Raji (cell line): ENCODE data around the gene AKT1S1.

Experiments used
- POLR2A ChIP-seq: IDR thresholded peaks from 2 replicates; pipeline ENCODE4 v1.6.1; 2011; ENCODE audit warnings: low read depth, low read length, control low read depth; ENCODE audit not compliant: insufficient read depth

AKT1S1 gene

DNA sequence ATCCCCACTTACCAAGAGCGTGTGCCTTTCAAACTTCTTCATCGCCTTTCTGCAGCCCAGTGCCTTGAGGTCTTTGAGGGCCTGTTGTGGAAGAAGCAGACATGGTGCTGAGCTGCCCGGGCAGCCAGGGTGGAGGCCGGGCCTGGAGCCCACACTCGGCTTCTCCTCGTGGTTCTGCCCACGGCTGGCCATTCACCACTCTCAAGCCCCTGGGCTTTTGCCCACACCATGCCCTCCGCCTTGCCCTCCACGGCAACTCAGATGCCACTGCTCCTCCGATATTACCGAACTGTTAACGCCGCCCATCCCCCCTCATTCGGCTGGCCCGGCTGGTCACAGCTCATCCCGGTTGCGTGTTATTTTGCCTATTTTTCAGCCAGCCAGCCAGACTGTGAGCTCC lies 14.2 kb upstream of the AKT1S1 start:
- TF ChIP-seq POLR2A: no peak

DNA sequence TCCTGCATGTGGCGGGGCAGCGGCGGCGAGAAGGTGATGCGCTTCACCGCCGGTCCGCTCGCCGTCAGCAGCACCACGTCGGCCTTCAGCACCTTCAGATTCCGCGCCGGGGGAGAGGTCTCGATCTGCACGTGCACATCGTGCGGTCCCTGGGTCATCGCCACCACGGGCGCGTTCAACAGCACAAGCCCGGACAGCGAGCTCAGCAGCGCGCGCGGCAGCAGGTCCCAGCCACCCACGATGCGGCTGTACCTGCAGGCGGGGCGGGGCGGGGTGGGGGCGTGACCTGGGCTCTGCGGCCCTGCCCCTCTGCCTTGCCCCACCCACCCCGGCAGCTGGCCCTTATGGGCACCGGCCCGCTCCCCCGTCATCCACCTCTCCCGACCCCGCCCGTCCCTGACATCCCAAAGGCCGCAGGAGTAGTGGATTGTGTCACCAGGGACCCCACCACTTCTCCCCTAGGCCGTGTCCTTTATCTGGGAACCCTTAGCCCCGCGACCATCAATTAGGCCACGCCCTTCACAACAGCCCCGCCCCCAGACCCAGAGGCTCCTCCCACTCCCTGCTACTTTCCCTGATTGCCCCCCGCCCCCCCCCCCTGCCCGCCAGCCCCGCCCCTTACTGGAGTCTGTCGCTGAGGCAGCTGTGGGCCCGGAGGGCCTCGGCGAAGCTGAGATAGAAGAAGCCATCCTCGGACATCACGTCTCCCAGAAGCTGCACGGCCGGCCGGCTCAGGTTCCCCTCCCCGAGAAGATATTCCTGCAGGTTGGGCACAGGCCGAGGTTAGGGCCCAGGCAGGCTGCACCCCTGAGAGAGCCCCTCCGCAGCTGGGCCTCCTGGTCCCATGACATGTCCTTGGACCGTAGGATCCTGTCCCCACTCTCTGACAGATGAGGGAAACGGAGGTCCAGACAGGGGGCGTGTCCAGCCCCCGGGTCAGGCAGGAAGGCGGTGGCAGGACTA lies 13.5 kb upstream of the AKT1S1 start:
- no peak for TF ChIP-seq POLR2A

DNA sequence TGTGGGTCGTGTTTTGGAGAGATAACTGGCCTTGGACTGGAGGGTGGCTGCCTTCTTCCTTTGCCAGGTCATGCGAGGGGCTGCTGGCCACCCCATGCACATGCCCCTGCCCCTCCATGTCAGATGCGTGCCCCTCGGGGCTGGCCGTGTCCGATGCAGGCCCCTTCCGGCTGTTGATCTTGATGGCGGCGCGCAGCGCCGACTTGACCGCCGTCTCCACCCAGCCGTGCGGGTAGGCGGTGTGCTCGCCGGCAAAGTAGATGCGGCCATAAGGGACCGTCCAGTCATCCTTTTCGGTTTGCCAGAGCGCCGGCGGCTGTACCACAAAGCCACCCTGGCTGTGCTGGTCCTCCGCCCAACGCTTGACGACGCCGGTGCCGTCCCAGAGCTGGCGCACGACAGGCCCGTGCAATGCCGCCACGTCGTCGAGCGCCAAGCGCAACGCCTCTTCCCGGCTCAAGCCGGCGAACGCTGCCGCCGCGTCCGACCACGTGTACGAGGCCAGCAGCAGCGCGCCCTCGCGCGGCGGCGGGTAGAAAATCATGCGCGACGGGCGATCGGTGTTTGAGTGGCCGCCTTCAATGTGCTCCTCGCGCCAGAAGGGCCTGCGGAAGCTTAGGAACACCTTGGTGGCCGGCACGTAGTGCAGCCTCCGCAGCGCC lies 12.7 kb upstream of the AKT1S1 start:
- no peak for TF ChIP-seq POLR2A

DNA sequence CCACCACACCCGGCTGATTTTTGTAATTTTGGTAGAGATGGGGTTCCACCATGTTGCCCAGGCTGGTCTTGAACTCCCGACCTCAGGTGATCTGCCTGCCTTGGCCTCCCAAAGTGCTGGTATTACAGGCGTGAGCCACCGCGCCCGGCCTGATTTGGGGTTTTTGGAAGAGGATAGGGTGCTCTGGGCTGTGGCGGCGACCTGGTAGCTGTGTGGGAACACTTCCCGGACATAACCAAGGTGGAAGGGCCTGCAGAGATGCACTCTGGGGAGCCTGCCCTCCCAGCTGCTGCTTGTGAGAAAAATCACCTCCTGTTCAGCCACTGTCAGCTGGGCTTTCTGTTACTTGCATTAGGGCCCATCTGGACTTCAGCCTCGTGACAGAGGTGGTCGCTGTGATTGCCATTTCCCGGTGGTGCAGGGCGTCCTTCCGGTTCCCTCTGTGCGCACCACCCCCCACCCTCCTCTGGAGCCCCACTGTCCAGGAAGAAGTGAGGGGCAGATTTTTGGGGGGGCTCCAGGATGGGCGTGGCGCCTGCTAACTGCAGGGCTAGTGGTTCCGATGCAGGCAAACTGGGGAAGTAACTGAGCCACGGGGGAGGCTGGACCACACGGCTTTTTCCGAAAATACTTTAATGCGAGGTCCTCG lies 12.0 kb upstream of the AKT1S1 start:
- no peak for TF ChIP-seq POLR2A

DNA sequence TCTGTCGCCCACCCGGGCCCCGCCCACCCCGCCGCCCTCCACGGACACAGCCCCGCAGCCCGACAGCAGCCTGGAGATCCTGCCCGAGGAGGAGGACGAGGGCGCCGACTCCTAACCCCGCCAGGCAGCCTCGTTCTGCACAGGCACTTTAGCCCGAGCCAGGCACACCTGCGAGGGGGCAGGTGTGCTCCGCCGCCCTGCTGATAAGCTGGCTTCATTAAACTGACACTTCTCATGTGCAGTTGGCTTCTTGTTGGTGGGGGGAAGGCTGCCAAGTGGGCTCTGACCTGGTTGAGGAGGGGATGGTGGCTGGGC lies 11.3 kb upstream of the AKT1S1 start:
- TF ChIP-seq POLR2A: no peak

DNA sequence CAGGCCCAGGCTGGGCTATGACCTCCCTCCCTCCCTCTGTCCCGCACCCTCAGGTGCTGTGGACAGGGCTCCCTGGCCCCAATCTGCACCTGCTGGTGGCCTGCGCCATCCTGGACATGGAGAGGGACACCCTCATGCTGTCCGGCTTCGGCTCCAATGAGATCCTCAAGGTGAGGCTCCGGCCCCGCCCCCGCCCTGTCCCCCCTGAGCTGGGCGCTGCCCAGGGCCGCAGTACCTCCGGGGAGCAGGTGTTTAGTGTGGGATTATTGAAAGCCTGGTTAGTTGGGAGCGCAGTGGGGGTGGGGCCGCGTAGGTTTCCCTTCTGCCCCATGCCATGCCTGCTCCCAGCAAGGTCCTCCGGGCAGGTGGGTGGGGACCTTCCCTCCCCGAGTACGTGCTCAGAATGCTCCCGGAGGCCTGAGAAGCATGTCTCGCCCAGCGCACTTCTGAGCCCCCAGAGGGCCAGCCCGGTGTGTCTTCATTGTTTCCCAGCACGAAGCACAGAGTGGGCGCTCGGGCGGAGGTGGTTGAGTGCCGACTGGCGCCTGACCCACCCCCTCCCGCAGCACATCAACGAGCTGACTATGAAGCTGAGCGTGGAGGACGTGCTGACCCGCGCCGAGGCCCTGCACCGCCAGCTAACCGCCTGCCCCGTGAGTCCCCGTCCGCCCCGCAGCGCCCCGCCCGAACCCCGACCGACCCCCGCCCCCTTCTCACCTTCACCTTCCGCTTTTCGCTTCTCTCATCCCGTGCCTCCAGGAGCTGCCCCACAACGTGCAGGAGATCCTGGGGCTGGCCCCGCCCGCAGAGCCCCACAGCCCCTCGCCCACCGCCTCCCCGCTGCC lies 10.7 kb upstream of the AKT1S1 start:
- TF ChIP-seq POLR2A: no peak

DNA sequence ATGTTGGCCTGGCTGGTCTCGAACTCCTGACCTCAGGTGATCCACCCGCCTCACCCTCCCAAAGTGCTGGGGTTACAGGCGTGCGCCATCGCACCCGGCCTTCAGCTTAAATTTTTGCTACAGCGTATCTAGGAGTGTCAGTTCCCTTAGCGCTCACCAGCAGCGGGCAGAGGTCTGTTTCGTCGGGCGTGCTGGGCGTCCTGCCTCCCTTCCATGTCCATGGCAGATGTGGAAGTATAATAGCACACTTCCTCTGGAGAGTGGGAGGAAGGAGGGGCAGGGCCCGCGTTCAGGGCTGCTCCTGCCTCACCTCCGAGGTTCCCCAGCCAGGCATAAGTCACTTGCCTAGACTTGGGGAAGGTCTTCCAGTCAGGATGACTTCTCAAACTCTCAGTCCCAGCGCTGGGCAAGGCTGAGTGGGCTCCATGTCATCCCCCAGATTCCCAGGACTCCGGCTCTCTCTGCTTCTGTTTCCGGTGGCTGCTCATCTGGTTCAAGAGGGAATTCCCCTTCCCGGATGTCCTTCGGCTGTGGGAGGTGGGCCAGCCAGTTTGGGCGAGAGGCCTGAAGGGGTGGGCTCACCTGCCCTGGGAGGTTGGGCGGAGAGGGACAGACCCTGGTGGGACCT lies 10.0 kb upstream of the AKT1S1 start:
- no peak for TF ChIP-seq POLR2A

DNA sequence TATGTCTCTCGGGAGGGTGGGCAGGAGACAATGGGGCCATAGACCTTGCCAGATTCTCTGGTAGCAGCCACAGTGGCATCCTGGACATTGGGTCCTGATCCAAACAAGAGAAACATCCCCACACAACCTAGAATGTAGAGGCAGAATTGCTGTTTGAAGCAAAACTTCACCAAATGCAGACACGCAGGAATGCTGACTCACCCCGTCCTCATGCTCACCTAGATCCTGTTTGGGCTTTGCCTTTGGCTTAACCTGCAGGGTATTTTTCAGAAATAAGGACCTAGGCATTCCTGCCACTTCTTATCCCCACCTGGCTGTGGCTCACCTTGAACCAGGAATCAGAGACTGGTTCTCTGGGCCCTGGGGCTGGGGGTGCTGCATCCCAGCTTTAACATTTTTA lies 7.6 kb upstream of the AKT1S1 start:
- TF ChIP-seq POLR2A: no peak

DNA sequence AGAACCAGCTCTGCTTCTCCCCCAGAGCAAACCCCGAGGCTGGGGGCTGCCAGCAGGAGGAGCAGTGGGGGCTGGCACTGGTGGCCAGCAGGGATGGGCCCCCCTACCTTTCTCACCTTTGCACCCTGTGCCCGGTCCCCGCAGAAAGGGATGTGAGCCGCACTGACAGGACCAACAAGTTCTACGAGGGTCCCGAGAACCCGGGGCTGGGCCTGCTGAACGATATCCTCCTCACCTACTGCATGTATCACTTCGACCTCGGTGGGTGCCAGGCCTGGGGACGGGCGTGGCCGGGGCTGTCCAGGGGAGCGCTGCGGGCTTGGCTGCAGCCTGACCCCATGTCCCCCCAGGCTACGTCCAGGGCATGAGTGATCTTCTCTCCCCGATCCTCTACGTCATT lies 7.0 kb upstream of the AKT1S1 start:
- no peak for TF ChIP-seq POLR2A

DNA sequence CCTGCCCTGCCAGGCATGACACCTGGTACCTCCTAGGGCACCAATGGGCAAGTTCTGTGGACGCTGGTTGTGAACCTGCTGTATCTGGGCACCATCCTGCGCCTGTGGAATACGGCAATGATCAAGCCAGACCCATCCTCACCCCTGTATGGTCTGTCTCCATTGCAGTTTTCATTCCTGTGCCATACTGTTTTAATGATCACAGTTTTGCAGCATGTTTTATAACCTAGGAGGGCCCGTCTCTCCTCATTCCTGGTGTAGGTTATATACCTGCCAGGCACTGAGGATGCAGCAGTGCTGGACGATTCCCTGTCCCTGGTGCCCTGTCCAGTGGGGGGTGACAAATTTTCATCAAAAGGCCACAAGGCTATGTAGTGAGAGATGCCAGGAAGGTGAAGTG lies 5.9 kb upstream of the AKT1S1 start:
- TF ChIP-seq POLR2A: no peak

DNA sequence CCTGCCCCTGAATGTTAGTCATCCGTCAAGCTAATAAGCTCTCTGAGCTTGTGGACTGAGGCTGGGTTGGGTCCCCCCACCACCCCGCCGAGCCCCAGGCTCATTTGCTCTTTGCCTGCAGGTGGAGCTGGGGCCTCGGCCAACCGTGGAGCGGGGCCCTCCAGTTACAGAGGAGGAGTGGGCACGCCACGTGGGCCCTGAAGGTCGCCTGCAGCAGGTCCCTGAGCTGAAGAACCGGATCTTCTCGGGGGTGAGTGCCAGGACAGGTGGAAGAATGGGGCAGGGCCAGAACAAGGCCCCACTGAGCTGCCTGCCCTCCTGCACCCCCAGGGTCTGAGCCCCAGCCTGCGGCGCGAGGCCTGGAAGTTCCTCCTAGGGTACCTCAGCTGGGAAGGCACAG lies 5.5 kb upstream of the AKT1S1 start:
- TF ChIP-seq POLR2A: no peak

DNA sequence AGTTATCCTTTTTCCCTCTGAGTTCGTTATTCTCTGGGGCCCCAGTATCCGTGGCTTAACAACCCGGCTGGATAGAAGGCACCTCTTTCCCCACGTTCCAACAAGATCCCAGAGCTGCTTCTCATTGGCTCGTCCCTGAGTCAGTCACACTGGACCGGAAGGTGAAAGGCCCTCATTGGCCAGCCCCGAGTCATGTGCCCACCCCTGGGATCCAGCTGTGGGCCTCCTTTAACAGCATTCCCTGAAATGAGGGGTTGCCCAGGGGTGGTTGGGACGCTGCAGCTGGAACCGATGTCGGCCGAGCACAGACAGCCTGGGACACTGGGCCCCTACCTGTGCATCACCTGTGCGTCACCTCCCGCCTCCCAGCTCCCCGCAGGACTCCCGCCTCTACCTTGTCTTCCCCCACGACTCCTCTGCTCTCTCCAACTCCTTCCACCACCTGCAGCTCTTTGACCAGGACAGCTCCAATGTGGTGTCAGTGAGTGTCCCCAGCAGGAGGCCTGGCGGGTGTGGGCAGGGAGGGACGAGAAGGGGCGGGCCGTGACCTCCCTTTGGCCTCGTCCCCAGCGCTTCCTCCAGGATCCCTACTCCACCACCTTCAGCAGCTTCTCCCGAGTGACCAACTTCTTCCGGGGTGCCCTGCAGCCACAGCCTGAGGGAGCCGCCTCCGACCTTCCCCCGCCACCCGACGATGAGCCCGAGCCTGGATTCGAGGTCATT lies 4.7 kb upstream of the AKT1S1 start:
- no peak for TF ChIP-seq POLR2A

DNA sequence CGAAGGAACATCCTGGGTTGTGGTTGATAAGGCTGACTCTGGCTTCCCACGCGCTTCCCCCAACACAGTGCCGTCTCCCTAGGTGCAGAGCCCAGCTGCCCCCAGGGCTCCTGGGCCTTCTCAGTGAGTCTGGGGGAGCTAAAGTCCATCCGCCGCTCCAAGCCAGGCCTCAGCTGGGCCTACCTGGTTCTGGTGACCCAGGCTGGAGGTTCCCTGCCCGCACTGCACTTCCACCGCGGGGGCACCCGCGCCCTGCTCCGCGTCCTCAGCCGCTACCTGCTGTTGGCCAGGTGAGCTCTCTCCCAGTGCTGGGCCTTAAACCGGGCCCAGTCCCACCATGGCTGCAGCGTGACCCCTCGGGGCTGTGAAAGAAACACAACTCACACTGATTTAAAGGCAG lies 4.0 kb upstream of the AKT1S1 start:
- no peak for TF ChIP-seq POLR2A
